Hematopoietic multipotent progenitor cell treated with erythropoietin and hydrocortisone succinate and interleukin-3 and kit ligand, for 15 days (in vitro differentiated cells): ENCODE data around the gene RFNG.

Experiments used
- DNase-seq: peaks from one replicate; pipeline ENCODE4 v3.0.0-alpha.2; 2015; ENCODE audit warnings: low spot score

RFNG gene

DNA sequence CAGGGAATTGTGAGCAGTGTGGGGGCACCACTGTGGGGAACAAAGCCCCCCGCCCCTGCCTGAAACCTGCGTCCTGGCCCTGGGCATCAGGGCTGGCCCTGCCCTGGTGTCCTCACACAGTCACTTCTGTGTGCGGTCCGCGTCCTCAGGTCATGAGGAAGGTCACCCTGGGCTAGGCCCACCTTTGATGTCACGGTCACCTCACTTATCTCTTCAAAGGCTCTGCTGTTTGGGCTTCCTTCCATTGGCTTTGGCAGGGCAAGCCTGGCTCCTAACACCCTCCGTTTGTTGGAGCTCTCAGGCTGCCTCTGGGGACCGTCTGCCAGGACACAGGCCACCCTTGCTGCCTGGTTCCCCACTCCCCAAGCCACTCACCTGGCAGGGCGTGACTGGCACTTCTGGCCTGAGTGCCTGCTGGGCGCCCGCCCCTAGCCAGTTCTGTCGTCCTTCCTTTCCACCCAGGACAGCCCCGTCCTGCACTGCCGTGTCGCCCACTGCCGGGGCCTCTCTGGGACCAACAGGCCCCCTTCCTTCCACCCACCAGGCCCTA, 37.8 kb downstream of the RFNG start:
- no peak for DNase-seq

DNA sequence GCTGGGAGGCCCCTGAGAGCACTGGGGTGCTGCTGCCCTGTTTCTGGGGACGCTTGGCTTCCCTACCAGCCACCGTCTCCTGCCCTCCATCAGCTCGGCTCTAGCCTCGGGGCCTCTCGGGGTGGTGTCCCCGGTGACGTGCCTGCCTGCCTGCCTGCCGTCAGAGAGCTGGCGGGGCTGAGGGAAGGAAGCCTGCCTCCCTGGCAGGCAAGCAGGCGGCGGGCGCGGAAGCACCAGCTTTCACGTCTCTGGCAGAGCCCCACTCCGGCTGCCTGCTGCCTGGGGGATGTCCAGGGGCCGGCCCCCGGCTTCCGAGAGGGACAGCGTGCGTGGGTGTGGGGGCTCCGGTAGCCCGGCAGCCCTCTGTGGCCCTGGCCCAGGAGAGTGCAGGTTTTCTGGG, 38.3 kb downstream of the RFNG start:
- DNase-seq = no peak

- no peak for DNase-seq
These were observed 38.8 kb downstream of the RFNG start for GRCh38 chr17:82012640-82013295.

DNA sequence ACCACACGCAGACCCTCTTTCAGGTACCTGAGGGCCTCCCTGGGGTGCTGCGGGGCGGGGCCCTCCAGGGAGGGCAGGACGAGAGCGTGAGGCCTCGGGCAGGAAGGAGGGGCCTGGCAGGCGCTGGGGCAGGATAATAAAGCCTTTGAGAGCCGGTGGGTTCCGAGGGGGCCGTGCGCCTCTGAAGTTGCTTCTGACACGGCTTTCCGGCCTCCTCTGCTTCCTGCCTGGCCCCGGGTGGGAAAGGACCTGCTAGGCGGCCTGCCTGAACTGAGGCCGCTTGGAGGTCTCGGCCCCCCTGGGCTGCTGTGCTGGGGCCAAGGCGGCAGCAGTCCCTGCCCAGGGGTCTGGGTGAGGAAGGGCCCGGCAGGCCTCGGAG, 39.4 kb downstream of the RFNG start:
- DNase-seq = no peak

DNA sequence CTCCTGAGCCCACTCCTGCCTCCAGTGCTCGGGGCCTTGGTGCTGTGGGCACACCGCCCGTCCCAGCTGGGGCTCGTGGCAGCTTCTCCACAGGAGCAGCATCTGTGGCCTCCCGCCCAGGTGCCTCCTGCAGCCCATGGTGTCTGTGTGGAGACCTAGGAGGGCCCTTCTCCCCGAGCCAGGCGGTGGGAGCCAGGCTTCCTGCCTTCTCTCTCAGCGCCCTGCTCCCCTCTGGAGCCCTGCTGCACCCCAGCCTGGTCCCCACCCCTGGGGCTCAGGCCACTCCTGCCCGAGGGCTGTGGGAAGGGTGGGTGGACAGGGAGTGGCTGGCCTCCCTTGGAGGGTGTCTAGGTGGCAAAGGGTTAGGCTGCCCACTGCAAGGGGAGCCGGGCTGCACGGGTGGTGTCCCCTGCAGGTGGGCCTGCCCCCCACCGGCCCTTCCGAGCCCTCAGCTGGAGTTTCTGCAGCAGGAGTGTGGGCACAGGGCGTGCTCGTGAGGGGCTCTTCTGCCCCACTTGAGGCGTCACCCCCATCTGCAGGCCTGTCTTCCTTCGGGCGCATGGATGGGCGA, 39.9 kb downstream of the RFNG start:
- DNase-seq = no peak

DNA sequence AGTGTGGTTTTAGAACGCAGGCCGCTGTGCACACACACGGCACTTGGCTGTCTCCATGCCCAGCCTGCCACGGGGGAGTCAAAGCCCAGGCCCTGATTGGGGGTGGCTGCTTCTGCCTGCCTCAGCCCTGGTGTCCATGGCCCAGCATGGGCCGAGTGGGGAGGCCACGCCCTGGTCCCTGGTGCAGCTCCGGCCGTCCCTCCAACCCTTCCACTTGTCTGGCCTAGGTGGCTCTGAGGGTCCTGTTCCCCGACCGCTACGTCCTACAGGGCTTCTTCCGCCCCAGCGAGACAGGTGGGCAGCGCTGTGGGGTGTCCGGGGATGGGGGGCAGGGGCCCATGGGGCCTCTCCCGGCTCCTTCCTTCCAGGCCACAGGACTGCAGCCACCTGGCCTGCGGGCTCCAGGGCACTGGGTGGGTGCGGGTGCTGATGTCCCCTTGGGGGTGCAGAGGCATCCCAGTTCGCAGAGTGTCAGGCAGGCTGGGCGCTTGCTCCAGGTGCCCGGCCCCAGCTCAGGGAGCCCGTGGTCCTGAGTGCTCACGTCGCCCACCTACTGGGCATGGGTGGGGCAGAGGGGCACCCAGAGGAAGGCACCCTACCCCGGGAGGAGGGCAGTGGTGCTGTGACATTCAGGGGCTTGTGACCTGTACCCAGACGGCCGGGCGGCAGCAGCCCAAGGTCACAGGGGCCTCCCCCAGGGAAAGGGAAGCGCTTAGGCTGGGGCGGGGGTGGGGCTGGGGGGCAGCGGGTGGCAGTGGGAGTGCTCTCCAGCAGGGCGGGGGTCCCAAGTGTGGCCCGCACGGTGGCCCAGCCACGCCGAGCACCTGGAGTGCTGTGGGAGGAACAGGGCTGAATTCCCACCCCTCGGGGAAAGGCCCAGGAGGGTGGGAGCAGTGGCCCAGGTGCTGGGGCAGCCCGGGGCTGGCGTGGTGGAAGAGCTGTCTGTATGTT, 40.8 kb downstream of the RFNG start:
- no peak for DNase-seq

GRCh38 chr17:82009413-82009812, 42.2 kb downstream of the RFNG start:
- DNase-seq = no peak

GRCh38 chr17:82008941-82009405, 42.6 kb downstream of the RFNG start:
- no peak for DNase-seq

DNA sequence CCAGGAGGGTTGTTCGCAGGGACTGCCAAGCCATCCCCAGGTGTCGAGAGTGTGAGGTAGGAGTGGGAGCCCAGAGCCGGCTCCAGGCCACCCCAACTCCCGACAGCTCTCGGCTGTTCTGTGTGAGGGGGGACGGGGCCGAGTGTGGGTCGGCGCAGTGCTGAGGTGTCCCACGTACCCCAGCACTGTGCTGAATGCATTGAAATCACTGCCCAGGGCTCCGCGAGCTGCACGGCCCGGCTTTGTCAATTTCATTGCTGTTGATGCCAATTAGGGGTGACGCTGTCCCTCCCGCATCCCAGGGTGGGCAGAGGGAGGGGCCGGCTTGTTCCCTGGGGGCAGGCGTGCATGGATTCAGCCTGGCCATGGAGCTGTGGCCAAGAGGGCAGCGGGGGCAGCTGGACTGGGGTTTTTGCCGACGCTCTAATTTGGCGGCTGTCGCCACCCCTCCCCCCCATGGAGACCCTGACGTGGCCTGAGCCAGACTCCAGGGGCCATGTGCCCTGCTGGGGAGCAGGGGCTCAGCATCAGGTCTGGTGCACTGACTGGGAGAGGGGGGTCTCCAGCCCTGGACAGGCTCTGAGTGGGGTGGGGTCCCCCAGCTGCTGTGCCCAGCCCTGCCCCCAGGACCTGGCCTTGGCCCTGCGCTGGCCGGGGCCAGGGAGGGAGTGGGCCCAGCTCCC, 43.2 kb downstream of the RFNG start:
- no peak for DNase-seq

- no peak for DNase-seq
These were observed 43.9 kb downstream of the RFNG start for GRCh38 chr17:82007495-82008257.

DNA sequence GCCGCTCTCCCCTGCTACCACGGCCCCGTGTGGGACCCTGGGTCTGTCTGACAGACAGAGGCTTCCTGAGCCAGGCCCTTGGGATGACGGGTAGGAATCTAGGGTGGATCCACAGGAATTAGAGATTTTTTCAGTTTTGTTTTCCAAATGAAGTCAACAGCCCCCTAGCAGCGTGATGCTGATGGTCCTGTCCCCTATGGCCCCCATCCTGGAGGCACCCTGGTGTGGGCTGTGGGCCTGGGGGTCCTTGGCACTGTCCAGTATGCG, 44.5 kb downstream of the RFNG start:
- no peak for DNase-seq

DNA sequence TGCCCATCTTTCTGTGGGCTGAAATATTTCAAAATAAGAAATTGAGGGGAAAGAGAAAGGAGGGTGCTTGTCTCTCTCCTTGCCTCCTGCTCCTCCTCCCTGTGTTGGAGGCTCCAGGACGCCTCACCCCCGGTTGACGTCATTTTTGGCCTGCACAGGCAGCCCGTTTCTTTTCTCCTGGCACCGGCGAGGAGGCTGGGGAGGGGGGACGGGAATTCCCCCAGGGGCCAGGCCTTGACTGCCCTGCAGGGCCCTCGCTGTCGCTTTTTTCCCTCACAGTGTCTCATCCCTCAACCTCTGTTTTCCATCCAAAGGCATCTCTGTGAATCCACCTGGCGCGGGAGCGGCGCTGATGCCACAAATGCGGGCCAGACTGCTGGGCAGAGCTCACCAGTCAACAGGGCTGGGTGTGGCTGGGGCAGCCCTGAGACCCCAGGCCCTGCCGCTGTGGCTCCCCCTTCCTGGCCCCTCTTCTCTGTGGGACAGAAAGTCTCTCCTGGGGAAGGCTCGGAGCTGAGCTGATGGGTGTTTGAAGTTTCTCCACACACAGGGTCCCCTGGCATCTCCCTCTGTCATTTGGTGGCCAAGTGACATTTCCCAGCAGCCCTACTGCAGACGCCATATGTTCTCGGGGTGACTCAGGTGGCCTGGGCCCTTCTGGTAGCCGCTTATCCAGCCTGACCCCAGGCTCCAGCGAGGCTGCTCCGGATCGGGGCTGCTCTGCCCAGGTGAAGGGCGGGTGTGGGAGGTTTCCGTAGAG, 45.0 kb downstream of the RFNG start:
- no peak for DNase-seq

- DNase-seq = no peak
These were observed 45.8 kb downstream of the RFNG start for GRCh38 chr17:82005701-82006348.

DNA sequence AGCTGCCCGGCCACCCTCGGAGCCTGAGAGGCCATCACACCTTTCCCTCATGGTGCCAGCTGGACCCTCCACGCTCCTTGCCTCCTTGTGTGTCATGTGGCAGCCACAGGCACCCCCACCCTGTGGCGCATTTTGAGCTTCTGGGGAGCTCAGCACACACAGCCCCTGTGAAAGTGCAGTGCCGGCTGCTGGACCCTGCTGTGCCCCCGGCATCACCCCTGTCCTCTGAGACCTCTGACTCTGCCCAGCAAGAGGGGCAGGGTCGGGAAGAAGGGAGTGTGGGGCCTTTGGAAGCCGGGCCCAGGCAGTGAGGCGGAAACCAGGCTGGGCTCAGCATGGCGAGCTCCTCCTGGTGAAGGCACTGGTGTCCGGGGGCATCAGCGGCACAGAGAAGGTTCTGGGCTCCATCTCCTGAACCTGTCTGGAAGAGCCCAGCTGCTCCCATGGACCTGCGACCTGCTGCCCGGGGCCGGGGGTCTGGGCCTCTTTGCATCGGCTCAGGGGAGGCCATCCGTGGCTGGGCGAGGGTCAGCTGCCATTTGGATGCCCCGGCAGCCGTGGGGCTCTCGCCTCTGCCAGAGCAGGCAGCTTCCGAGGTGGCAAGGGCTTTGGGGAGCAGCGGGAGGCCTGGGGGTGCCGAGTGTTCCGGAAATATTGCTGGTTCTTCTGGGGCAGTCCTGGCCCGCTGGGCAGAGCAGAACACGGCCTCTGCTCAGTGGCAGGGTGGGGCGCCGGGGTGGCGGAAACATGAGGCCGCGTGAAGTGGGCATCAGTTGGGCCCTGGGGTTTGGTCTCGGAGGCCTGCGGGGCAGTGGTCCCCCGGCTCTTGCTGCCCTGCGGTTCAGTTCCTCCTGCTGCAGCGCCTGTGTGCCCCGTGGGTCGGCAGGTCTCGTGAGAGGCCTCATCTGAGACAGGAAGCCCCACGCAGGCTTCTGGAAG, 46.8 kb downstream of the RFNG start:
- no peak for DNase-seq

- no peak for DNase-seq
These were observed 47.9 kb downstream of the RFNG start for GRCh38 chr17:82003411-82004381.

- DNase-seq = no peak
These were observed 50.0 kb downstream of the RFNG start for GRCh38 chr17:82001571-82002056.

GRCh38 chr17:82000803-82001570, 50.6 kb downstream of the RFNG start:
- DNase-seq = no peak
